Measurements from ENCODE around the gene HNRNPA1.

Gene HNRNPA1

DNA sequence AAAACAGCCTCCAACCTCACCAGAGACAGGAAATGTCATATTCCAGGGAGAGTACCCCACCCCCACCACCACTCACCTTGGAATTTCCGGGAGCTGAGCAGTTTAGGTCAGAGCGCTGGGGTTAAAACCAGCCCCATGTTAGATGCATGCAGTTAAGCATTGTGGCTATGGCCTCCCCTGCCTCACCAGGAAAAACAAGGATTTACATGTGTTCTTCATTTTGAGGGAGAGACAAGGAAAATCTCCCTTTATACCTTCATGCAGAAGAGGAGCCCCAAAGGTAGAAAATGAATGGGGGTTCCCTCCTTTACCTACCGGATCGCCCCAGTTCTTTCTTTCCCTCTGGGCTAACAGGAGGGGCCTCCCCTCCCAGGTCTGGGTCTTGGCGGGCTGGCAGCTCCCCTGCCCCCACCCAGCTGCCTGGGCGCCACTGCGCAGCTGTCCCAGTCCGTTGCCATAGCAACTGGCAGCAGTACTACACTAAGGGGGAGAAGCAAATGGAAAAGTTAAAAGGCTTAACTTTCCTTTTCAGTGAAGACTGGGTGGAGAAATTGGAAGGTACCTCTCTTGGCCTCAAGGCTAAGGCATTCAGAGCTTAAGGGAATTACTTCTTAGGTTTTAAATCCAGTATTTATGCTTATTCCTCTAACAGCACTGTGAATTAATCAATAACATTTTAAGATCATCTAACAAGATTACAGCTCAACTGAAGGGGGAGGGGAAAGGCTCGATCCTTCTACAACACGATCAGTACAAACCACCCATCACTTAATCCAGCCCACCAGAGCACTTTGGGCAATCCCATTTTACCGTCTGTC is 21.1 kb upstream of the HNRNPA1 start (continued):
- TF ChIP-seq ZNF23 (tag by site-specific recombination; IDR thresholded peaks at IDR 0.05; ENCODE audit: borderline replicate concordance) (no peak), ZFHX2 (tag by site-specific recombination; conservative IDR thresholded peaks at IDR 0.05) (no peak), ZNF843 (tag by site-specific recombination; IDR thresholded peaks at IDR 0.05) (no peak), ZNF121 (tag by site-specific recombination; IDR thresholded peaks at IDR 0.05) (no peak), RBAK (tag by site-specific recombination; IDR thresholded peaks at IDR 0.05) (no peak), ZNF214 (tag by site-specific recombination; IDR thresholded peaks at IDR 0.05; ENCODE audit: borderline replicate concordance) (no peak), ZNF24 (tag by site-specific recombination; IDR thresholded peaks at IDR 0.05) (no peak), ZNF433 (tag by site-specific recombination; IDR thresholded peaks at IDR 0.05; ENCODE audit: low read depth) (no peak), ZNF157 (tag by site-specific recombination; IDR thresholded peaks at IDR 0.05) (no peak), ZNF423 (tag by site-specific recombination; IDR thresholded peaks at IDR 0.05) (no peak), ZBTB48 (tag by site-specific recombination; IDR thresholded peaks at IDR 0.05) (no peak), OVOL3 (tag by site-specific recombination; IDR thresholded peaks at IDR 0.05) (no peak), ZNF585B (tag by site-specific recombination; IDR thresholded peaks at IDR 0.05) (no peak), ZFP3 (tag by site-specific recombination; IDR thresholded peaks at IDR 0.05; ENCODE audit: low read depth) (no peak), ZNF677 (tag by site-specific recombination; IDR thresholded peaks at IDR 0.05) (no peak), SALL2 (tag by site-specific recombination; IDR thresholded peaks at IDR 0.05; ENCODE audit: borderline replicate concordance) (no peak), GFI1B (tag by site-specific recombination; IDR thresholded peaks at IDR 0.05) (no peak), BCL11B (tag by site-specific recombination; IDR thresholded peaks at IDR 0.05; ENCODE audit: low read depth) (no peak), ZNF394 (tag by site-specific recombination; IDR thresholded peaks at IDR 0.05; ENCODE audit: borderline replicate concordance) (0 out of 2 replicates have a peak, but pooled peaks have one; percentile 13), ZNF707 (tag by site-specific recombination; IDR thresholded peaks at IDR 0.05) (no peak), GLI4 (tag by site-specific recombination; IDR thresholded peaks at IDR 0.05) (no peak), ZNF48 (tag by site-specific recombination; IDR thresholded peaks at IDR 0.05) (no peak), YY2 (tag by site-specific recombination; IDR thresholded peaks at IDR 0.05) (no peak)
- TF ChIP-seq, protein P1, sequence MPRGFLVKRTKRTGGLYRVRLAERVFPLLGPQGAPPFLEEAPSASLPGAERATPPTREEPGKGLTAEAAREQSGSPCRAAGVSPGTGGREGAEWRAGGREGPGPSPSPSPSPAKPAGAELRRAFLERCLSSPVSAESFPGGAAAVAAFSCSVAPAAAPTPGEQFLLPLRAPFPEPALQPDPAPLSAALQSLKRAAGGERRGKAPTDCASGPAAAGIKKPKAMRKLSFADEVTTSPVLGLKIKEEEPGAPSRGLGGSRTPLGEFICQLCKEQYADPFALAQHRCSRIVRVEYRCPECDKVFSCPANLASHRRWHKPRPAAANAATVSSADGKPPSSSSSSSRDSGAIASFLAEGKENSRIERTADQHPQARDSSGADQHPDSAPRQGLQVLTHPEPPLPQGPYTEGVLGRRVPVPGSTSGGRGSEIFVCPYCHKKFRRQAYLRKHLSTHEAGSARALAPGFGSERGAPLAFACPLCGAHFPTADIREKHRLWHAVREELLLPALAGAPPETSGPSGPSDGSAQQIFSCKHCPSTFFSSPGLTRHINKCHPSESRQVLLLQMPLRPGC (tag by site-specific recombination; IDR thresholded peaks at IDR 0.05) = 0 out of 2 replicates have a peak, but pooled peaks have one; percentile 6
- TF ChIP-seq, protein P2, sequence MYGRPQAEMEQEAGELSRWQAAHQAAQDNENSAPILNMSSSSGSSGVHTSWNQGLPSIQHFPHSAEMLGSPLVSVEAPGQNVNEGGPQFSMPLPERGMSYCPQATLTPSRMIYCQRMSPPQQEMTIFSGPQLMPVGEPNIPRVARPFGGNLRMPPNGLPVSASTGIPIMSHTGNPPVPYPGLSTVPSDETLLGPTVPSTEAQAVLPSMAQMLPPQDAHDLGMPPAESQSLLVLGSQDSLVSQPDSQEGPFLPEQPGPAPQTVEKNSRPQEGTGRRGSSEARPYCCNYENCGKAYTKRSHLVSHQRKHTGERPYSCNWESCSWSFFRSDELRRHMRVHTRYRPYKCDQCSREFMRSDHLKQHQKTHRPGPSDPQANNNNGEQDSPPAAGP (tag by site-specific recombination; IDR thresholded peaks at IDR 0.05) = peak; percentile 32; the same call in 1 of the 2 replicates
- TF ChIP-seq, protein P3, sequence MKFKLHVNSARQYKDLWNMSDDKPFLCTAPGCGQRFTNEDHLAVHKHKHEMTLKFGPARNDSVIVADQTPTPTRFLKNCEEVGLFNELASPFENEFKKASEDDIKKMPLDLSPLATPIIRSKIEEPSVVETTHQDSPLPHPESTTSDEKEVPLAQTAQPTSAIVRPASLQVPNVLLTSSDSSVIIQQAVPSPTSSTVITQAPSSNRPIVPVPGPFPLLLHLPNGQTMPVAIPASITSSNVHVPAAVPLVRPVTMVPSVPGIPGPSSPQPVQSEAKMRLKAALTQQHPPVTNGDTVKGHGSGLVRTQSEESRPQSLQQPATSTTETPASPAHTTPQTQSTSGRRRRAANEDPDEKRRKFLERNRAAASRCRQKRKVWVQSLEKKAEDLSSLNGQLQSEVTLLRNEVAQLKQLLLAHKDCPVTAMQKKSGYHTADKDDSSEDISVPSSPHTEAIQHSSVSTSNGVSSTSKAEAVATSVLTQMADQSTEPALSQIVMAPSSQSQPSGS (tag by site-specific recombination; IDR thresholded peaks at IDR 0.05; ENCODE audit: low read depth) = no peak
- TF ChIP-seq, protein P4, sequence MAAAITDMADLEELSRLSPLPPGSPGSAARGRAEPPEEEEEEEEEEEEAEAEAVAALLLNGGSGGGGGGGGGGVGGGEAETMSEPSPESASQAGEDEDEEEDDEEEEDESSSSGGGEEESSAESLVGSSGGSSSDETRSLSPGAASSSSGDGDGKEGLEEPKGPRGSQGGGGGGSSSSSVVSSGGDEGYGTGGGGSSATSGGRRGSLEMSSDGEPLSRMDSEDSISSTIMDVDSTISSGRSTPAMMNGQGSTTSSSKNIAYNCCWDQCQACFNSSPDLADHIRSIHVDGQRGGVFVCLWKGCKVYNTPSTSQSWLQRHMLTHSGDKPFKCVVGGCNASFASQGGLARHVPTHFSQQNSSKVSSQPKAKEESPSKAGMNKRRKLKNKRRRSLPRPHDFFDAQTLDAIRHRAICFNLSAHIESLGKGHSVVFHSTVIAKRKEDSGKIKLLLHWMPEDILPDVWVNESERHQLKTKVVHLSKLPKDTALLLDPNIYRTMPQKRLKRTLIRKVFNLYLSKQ (tag by site-specific recombination; IDR thresholded peaks at IDR 0.05; ENCODE audit: borderline replicate concordance) = no peak
- TF ChIP-seq, protein P5, sequence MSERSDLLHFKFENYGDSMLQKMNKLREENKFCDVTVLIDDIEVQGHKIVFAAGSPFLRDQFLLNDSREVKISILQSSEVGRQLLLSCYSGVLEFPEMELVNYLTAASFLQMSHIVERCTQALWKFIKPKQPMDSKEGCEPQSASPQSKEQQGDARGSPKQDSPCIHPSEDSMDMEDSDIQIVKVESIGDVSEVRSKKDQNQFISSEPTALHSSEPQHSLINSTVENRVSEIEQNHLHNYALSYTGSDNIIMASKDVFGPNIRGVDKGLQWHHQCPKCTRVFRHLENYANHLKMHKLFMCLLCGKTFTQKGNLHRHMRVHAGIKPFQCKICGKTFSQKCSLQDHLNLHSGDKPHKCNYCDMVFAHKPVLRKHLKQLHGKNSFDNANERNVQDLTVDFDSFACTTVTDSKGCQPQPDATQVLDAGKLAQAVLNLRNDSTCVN (tag by site-specific recombination; optimal IDR thresholded peaks at IDR 0.05) = no peak
- TF ChIP-seq, protein P6, sequence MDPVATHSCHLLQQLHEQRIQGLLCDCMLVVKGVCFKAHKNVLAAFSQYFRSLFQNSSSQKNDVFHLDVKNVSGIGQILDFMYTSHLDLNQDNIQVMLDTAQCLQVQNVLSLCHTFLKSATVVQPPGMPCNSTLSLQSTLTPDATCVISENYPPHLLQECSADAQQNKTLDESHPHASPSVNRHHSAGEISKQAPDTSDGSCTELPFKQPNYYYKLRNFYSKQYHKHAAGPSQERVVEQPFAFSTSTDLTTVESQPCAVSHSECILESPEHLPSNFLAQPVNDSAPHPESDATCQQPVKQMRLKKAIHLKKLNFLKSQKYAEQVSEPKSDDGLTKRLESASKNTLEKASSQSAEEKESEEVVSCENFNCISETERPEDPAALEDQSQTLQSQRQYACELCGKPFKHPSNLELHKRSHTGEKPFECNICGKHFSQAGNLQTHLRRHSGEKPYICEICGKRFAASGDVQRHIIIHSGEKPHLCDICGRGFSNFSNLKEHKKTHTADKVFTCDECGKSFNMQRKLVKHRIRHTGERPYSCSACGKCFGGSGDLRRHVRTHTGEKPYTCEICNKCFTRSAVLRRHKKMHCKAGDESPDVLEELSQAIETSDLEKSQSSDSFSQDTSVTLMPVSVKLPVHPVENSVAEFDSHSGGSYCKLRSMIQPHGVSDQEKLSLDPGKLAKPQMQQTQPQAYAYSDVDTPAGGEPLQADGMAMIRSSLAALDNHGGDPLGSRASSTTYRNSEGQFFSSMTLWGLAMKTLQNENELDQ (tag by site-specific recombination; IDR thresholded peaks at IDR 0.05; ENCODE audit: low read depth) = no peak
- TF ChIP-seq, protein P7, sequence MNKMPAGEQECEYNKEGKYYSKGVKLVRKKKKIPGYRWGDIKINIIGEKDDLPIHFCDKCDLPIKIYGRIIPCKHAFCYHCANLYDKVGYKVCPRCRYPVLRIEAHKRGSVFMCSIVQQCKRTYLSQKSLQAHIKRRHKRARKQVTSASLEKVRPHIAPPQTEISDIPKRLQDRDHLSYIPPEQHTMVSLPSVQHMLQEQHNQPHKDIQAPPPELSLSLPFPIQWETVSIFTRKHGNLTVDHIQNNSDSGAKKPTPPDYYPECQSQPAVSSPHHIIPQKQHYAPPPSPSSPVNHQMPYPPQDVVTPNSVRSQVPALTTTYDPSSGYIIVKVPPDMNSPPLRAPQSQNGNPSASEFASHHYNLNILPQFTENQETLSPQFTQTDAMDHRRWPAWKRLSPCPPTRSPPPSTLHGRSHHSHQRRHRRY (tag by site-specific recombination; IDR thresholded peaks at IDR 0.05) = no peak

All from HEK293 (cell line).